Panc1 (cell line): ENCODE measurements around the gene KAZN. TPM values are rescaled to one million over a fixed set of nuclear protein-coding genes. Genes with fewer than 3 reads are reported as not detected.

Experiments used
- ATAC-seq: fragments of 200-7000 bp; cut with Tn5 transposase; 2 replicates; pipeline ENCODE4 v1.9.1; 2020; ENCODE audit warnings: mild to moderate bottlenecking, moderate library complexity
- BruUV-seq: library from RNA; stranded (reverse); fragments of 400-500 nt; replicated peaks from 2 replicates; lab custom pipeline; 2021; lab: Mats Ljungman, UMichigan
- CTCF ChIA-PET: fragments of 300-600 bp; sonication (Branson Sonifier 250); formaldehyde crosslinking; loops from one replicate; lab custom pipeline; 2022; ENCODE audit warnings: antibody characterized with exemption; lab: Charles Lee
- POLR2A ChIA-PET: fragments of 300-600 bp; sonication (Branson Sonifier 250); formaldehyde crosslinking; loops from one replicate; lab custom pipeline; 2022; ENCODE audit warnings: antibody characterized with exemption; lab: Charles Lee
- DNase-seq: peaks from one replicate; pipeline ENCODE4 v3.0.0-alpha.2; 2010; ENCODE audit warnings: low read depth, low spot score
- H3K27ac ChIP-seq: 2 replicates; pipeline ENCODE4 v1.5.1; 2011; ENCODE audit warnings: mild to moderate bottlenecking, low read length, inconsistent platforms
- H3K27me3 ChIP-seq: fragments of 200-500 bp; sonication (Bioruptor generic); 2 replicates; pipeline ENCODE4 v1.6.0; 2014; ENCODE audit warnings: low read length, inconsistent platforms; ENCODE audit not compliant: control insufficient read depth, insufficient read depth
- H3K36me3 ChIP-seq: fragments of 200-500 bp; sonication (Bioruptor generic); 2 replicates; pipeline ENCODE4 v1.5.1; 2014; ENCODE audit warnings: inconsistent platforms, mild to moderate bottlenecking, low read length, moderate library complexity; ENCODE audit not compliant: control insufficient read depth, insufficient read depth
- H3K4me1 ChIP-seq: 2 replicates; pipeline ENCODE4 v1.5.1; 2011; ENCODE audit warnings: inconsistent platforms, mild to moderate bottlenecking, low read length, moderate library complexity; ENCODE audit not compliant: control insufficient read depth, insufficient read depth
- H3K4me3 ChIP-seq, 2 experiments: 2 replicates each; pipeline ENCODE4 v1.5.1; 2011 to 2012; ENCODE audit warnings: low read depth in 2 of 2, low read length in 2 of 2, mild to moderate bottlenecking in 2 of 2, inconsistent platforms in 1 of 2, moderate library complexity in 1 of 2
- H3K9me3 ChIP-seq: fragments of 200-500 bp; sonication (Bioruptor generic); 2 replicates; pipeline ENCODE4 v1.5.1; 2014; ENCODE audit warnings: low read depth, mild to moderate bottlenecking, inconsistent platforms, low read length, moderate library complexity; ENCODE audit not compliant: control insufficient read depth, insufficient read depth
- CTCF ChIP-seq: fragments of 450-650 bp; IDR thresholded peaks from 2 replicates; pipeline ENCODE4 v1.5.1; 2017; ENCODE audit warnings: mild to moderate bottlenecking
- POLR2AphosphoS5 ChIP-seq: IDR thresholded peaks from 2 replicates; pipeline ENCODE4 v1.6.1; 2012; ENCODE audit warnings: mild to moderate bottlenecking, low read depth, low read length, moderate library complexity
- REST ChIP-seq, 2 experiments: IDR thresholded peaks; 2 replicates each; pipeline ENCODE4 v1.6.1; 2011 to 2012; ENCODE audit warnings: low read depth in 2 of 2, control low read depth in 1 of 2, low read length in 1 of 2, mild to moderate bottlenecking in 1 of 2, moderate library complexity in 1 of 2; ENCODE audit not compliant: insufficient read depth in 1 of 2
- SIN3A ChIP-seq: IDR thresholded peaks from 2 replicates; pipeline ENCODE4 v1.6.1; 2012; ENCODE audit warnings: low read depth, mild to moderate bottlenecking, low read length, moderate library complexity, borderline replicate concordance; ENCODE audit not compliant: insufficient read depth
- TCF7L2 ChIP-seq: IDR thresholded peaks from 2 replicates; pipeline ENCODE4 v1.6.1; 2011; ENCODE audit warnings: mild to moderate bottlenecking, low read depth, low read length, inconsistent platforms
- in situ Hi-C: cut with HindIII; loops from 2 replicates; pipeline ENCODE4 v1.10.0; 2016; ENCODE audit warnings: low sequenced_read_pairs, low pct_unique_long_range_greater_than_20kb
- intact Hi-C: fragments of 100-400 bp; cut with micrococcal nuclease; formaldehyde crosslinking; loops from one replicate; pipeline ENCODE4 v1.10.0; 2022; ENCODE audit not compliant: unreplicated experiment
- total RNA-seq: library from RNA; stranded (reverse); gene quantifications from one replicate; pipeline ENCODE4 v1.2.1, GENCODE V29; 2021; ENCODE audit not compliant: unreplicated experiment

KAZN gene
- total RNA-seq, 1 experiment from 2014 or later: 6.6 TPM

GRCh38 chr1:14769486-14770274, 171.2 kb downstream of the KAZN start:
- POLR2A ChIA-PET: no interaction called here
- intact Hi-C loops (no loop called here), in situ Hi-C loops (no loop called here)
- DNase-seq: no peak
- no peak for ATAC-seq
- no peak overlapping the region for H3K4me3 ChIP-seq
- 0 out of 2 replicates have a peak, but pooled peaks cover 2% of the 10 kb centered on the region for H3K27me3 ChIP-seq
- H3K9me3 ChIP-seq: no peaks in the 10 kb centered on the region
- BruUV-seq: no TSS peak
- H3K4me1 ChIP-seq: no peaks in the 10 kb centered on the region
- no peak overlapping the region for H3K27ac ChIP-seq
- CTCF ChIA-PET: no interaction called here
- no peaks in the 10 kb centered on the region for H3K36me3 ChIP-seq
- TF ChIP-seq POLR2AphosphoS5: no peak
- TF ChIP-seq REST (IDR thresholded peaks at IDR 0.05; ENCODE audit: insufficient read depth in 1 of 2, low read depth in 2 of 2, low read length in 1 of 2): no peak
- TF ChIP-seq SIN3A: no peak
- no peak for TF ChIP-seq CTCF
- TF ChIP-seq TCF7L2: no peak

GRCh38 chr1:14773396-14774025, 175.0 kb downstream of the KAZN start:
- H3K4me3 ChIP-seq: no peak overlapping the region
- ChIA-PET CTCF (no interaction called here), POLR2A (no interaction called here)
- intact Hi-C loops: no loop called here
- no peaks in the 10 kb centered on the region for H3K4me1 ChIP-seq
- in situ Hi-C loops: no loop called here
- no peak overlapping the region for H3K27ac ChIP-seq
- ATAC-seq (no peak), DNase-seq (no peak)
- no peaks in the 10 kb centered on the region for H3K36me3 ChIP-seq
- H3K27me3 ChIP-seq: no peaks in the 10 kb centered on the region
- no TSS peak for BruUV-seq
- H3K9me3 ChIP-seq: no peaks in the 10 kb centered on the region
- no peak for TF ChIP-seq POLR2AphosphoS5
- no peak for TF ChIP-seq REST (IDR thresholded peaks at IDR 0.05; ENCODE audit: insufficient read depth in 1 of 2, low read depth in 2 of 2, low read length in 1 of 2)
- no peak for TF ChIP-seq TCF7L2
- TF ChIP-seq SIN3A: no peak
- TF ChIP-seq CTCF: no peak
